Inferior parietal cortex (tissue), 1 donor: Measurements from ENCODE around the gene UCN3.
"Not testable (repeated sequence)": the region's sequence is repeated elsewhere in the genome, so short reads cannot be mapped to it uniquely, and the experiment has no call there.

Source experiments
- DNase-seq: peaks from one replicate; pipeline ENCODE4 v3.0.0-alpha.2; 2016; ENCODE audit errors: extremely low spot score

The UCN3 gene

DNA sequence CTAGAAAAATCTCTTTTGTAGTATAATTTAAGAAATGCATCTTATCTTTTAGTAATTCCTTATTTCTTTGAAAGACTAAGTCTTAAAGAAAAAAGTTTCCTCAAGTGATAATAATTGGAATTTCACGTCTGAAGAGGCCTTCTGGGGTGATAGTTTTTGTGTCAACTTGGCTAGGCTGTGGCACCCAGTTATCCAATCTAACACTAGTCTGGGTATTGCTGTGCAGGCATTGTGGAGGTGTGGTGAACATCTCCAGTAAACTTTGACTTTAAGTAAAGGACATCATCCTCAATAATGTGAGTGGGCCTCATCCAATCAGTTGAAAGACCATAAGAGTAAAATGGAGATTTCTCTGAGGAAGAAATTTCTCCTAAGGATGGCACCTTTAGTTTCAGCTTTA, 42.2 kb downstream of the UCN3 start:
- no peak for DNase-seq

DNA sequence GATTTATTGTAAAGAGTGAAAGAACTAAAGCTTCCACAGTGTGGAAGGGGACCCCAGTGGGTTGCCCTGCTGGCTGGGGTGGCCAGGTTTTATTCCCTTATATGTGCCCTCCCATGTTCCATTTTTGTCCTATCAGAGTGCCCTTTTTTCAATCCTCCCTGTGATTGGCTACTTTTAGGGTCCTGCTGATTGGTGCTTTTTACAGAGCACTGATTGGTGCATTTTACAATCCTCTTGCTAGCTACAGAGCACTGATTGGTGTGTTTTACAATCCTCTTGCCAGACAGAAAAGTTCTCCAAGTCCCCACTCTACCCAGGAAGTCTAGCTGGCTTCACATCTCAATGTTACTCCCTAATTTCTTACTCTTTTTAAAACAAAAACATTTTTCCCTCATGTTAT, 46.0 kb downstream of the UCN3 start:
- not testable (repeated sequence) for DNase-seq

DNA sequence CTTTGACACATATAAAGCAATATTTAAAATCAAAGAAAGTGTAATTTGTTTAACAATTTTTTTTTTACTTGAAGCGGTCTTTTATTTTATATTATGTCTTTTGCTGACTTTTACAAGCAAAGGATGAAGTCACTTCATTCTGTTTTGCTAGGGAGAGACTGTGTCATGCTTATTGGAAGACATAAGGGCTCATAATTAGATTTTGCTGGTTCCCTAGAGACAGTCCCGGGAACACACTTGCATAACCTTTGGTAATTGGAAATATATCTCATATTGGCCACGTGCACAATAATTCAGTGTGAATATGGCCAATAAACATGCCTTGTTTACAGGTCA, 47.1 kb downstream of the UCN3 start:
- DNase-seq: no peak

DNA sequence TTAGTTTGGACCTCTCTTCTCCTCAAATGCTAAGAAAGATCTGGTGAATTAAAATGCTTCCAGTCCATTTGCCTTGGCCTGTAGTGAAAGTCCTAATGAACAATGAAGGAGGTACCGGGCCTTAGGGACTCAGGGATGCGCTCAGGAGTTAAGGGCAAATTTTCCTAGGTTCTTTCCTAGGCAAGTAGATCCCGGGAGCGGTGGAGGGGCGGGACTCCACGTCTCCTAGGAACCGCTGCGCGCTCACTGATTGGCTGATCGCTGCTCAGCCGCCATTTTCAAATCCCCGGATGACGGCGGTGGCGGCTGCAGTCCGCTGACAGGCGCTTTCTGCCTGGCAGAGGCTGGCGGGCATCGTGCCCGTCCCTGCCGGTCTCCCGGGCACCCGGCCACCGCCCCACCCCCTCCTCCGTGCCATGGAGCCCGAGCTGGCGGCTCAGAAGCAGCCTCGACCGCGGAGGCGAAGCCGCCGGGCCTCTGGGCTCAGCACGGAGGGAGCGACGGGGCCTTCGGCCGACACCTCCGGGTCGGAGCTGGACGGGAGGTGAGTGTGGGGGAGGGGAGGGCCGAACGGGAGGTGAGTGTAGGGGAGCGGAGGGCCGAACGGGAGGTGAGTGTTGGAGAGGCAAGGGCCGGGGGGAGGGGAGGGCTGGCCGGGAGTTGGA, 47.6 kb downstream of the UCN3 start, which contains the start of gene NET1:
Gene NET1 (plus strand): TSS at position 281 of the 665 bp plus-strand sequence. CDS start 136 bp downstream, at position 417.
- DNase-seq: peak; percentile 94

DNA sequence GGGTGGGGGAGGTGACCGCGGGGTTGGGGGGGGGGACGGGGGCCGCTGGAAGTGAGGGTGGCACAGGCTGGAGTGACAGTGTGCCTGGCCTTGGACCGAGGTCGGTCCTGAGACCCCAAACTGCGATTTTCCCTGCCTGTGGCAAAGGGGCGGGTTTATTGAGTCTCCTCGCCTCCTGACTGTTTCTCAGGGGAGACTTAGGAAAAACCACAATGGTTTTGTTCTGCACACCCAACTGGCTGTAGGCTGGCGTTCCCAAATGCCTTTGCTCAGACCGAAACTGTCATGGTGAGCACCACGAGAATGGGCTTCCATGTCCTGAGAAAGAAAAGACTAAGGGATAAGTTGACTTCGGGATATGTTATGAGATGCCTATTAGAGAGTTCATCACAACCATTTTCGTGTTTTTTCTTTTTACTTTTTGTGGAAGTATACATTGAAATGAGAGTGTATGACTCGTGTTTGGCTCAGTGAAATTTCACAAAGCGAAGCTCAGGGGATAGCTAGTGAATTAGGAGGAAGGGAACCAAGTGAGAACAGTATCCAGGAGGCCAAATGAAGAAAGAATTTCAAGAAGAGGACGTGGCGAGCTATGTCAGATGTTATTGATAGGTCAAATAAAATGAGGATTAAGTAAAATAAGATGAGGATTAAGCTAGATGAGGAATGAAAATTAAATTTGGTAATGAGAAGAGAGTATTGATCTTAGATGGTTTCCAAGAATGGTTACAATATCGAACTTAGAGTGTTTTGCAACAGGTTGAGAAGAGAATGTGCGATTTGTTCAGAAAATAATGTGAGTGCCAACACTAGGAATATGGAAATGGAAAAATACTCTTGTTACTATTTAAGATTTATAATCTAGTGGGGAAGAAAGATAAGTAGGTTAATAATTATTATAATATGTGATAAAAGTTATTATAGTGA, 48.5 kb downstream of the UCN3 start:
- peak; percentile 57 for DNase-seq

DNA sequence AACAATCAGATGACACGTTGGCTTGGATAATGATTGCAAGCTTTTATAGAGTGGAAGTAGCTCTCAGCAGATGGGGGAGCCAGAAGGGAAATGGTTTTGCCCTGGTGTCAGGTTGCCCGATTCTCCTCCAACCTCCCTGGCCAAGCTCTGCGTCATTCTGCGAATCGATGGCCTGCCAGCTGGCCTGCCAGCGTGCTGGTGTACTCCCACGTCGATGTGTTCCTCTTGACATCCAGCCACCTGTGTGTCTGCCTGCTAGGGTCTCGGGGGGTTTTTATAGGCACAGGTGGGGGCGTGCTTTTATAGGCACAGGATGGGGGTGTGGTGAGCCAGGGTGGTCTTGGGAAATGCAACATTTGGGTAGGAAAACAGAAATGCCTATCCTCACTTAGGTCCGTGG, 52.2 kb downstream of the UCN3 start:
- no peak for DNase-seq

DNA sequence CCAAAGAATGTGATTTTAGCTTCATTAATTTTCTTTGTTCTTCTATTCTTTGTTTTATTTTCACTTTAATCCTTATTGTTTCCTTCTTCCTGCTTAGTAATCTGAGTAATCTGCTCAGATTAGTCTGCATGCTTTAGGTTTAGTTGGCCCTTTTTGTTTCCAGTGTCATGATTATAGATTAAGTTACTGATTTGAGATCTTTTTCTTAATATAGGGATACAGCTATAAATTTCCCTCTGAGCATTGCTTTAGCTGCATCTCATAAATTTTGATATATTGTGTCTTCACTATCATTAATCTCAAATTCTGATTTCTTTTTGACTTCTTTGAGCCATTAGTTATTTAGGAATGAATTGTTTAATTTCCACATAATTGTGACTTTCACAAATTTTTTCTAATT, 53.8 kb downstream of the UCN3 start:
- no peak for DNase-seq

DNA sequence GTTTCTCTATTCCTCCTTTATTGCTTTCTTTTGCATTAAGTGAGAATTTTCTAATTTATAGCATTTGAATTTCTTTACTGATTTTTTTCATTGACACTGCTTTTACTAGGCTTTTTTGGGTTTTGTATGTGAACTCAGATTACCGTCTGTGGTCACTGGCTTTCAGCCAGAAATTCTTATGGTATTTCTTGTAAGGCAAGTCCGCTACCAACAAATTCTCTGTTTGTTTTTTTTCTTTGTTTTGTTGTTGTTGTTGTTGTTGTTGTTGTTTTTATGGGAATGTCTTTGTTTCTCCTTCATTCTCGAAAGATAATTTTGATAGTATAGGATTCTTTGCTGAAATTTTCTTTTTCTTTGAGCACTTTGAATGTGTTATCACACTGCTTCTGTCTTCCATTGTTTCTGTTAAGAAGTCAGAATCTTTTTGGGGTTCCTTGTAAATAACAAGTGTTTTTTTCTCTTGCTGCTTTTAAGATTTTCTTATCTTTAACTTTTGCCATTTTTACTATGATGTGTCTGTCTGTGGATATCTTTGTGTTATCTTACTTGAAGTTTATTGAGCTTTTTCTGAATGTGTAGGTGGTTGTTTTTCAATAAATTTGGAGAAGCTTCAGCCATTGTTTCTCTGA, 54.8 kb downstream of the UCN3 start:
- DNase-seq: no peak

DNA sequence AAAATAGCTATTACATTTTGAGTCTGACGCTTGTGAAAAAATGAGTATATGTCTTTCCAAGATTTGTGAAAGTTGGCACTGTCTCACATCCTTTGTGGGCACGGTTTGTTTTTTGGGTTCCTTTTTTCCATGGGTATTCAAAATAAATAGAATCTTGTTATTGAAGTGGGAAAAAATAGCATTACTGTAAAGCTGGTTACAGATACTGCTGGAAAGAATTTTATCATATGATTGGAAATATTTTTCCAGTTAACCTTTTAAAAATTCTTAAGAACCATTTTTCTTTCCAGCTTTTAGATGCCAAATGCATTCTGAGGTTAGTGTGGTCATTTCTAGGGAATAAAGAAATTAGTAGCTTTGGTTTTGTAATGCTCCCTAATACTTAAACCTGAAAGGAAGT, 59.0 kb downstream of the UCN3 start:
- no peak for DNase-seq
